ENCODE data around the gene TTLL5. TPM values are rescaled to one million over a fixed set of nuclear protein-coding genes. Genes with fewer than 3 reads are reported as not detected.

Gene TTLL5
- total and polyA plus RNA-seq, 7 donors, result 4.6 to 17.2 (median 9.1) TPM

DNA sequence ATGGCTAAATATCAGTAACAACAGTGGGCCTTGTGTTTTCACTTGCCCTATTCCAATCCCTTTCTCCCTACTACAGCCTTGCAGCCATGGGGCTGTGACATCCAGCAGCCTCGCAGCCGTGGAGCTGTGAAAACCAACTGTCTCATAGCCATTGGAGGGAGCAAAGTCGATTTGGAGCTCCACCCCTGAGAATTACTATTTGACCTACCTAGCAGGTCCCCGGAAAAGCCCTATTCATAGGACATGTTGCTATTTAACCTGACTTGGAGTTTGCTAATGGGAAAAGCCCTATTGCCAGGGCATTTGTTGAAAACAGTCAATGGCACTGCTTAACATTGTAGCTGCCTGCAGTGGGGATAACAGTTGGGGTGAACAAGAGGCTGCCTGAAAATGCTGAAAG lies 33.6 kb upstream of the TTLL5 start:
- ATAC-seq, result no peak
- H3K9me3 ChIP-seq, result no peaks in the 10 kb centered on the region
- H3K36me3 ChIP-seq (ENCODE audit: insufficient read depth in 1 of 2, low read depth in 1 of 2), result no peaks in the 10 kb centered on the region
- no peaks in the 10 kb centered on the region for H3K27me3 ChIP-seq (ENCODE audit: insufficient read depth in 3 of 3, low read length in 2 of 3)
- TF ChIP-seq, protein P1, sequence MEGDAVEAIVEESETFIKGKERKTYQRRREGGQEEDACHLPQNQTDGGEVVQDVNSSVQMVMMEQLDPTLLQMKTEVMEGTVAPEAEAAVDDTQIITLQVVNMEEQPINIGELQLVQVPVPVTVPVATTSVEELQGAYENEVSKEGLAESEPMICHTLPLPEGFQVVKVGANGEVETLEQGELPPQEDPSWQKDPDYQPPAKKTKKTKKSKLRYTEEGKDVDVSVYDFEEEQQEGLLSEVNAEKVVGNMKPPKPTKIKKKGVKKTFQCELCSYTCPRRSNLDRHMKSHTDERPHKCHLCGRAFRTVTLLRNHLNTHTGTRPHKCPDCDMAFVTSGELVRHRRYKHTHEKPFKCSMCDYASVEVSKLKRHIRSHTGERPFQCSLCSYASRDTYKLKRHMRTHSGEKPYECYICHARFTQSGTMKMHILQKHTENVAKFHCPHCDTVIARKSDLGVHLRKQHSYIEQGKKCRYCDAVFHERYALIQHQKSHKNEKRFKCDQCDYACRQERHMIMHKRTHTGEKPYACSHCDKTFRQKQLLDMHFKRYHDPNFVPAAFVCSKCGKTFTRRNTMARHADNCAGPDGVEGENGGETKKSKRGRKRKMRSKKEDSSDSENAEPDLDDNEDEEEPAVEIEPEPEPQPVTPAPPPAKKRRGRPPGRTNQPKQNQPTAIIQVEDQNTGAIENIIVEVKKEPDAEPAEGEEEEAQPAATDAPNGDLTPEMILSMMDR (IDR thresholded peaks at IDR 0.05), result no peak
- intact Hi-C loops (cut with DNase I), result no loop called here
- no peak for DNase-seq
- H3K27ac ChIP-seq, result no peak overlapping the region
- H3K4me1 ChIP-seq, result no peaks in the 10 kb centered on the region
- H3K4me3 ChIP-seq, result no peak overlapping the region
- WGBS, 3 donors, result 76 to 85% (median 78%) methylated on average over 4 of the region's 4 CpGs

DNA sequence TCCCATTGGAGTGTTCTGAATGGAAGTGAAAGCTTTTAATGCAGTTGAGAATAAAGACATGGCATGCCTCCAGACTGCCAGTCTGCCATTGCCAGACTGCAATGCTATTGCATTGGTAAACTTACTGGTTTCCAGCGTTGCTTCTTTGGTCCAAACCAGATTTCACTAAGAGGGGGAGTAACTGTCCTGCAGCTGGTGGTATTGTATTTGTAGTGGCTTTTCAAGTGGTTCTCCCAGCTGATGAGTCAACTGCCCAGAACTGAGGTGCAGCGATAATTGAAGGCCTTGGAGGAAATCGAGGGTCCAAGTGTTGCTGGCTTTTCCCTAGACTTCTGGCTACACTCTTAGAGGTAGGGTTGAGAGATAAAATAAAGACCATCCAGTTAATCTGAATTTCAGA lies 32.2 kb upstream of the TTLL5 start:
- H3K9me3 ChIP-seq, result no peaks in the 10 kb centered on the region
- no peaks in the 10 kb centered on the region for H3K4me1 ChIP-seq
- H3K27me3 ChIP-seq (ENCODE audit: insufficient read depth in 3 of 3, low read length in 2 of 3), result no peaks in the 10 kb centered on the region
- no peak overlapping the region for H3K4me3 ChIP-seq
- TF ChIP-seq, protein P1 (IDR thresholded peaks at IDR 0.05), result no peak
- no peak for DNase-seq
- H3K27ac ChIP-seq, result no peak overlapping the region
- no peak for ATAC-seq
- intact Hi-C loops (cut with DNase I), result no loop called here
- WGBS, 3 donors, result 83 to 91% (median 88%) methylated on average over 3 of the region's 3 CpGs
- no peaks in the 10 kb centered on the region for H3K36me3 ChIP-seq (ENCODE audit: insufficient read depth in 1 of 2, low read depth in 1 of 2)

DNA sequence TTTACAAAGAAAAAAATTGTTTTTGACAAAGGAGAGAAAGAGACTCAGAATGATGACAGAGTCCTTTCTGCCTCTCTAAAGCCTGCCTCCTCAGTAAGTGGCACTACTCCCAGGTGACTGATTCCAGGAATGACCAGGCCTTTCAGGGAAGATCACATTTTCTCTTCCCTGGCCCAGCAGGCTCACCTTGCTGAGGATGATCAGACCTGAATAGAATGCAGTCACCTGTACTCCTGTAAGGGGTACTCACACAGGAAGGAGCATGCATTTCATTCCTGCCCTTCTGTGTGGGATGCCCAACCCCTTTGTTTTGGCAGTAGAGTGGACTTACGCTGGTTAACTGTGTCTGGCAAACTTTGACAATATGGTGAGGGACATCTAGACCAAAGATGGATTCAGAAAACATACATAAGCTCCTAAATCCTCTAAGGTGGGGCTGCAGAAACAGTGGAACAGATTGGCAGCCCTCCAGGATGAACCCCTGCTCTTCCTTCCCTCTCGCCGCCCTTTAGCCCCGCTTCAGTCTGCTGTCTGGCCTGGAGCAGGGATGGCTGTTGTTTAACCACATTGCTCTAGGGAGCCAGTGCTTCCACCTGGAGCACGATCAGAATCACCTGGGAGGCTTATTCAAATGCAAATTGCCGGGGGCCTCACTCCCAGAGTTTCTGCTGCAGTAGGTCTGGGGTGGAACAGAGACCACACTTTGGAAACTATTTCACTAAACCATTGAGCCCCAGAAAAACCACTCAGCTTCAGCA lies 30.2 kb upstream of the TTLL5 start:
- intact Hi-C loops (cut with DNase I), result no loop called here
- peaks cover 0 to 5% of the 10 kb centered on the region in 2 donors for H3K36me3 ChIP-seq (ENCODE audit: insufficient read depth in 1 of 2, low read depth in 1 of 2)

GRCh38 chr14:75631453-75631831 lies 29.6 kb upstream of the TTLL5 start:
- TF ChIP-seq, protein P1 (IDR thresholded peaks at IDR 0.05), result no peak
- WGBS, 3 donors, result 57 to 62% (median 60%) methylated on average over 5 of the region's 5 CpGs
- Histone ChIP-seq H3K4me3 (no peak overlapping the region), H3K4me1 (no peaks in the 10 kb centered on the region), H3K27me3 (ENCODE audit: insufficient read depth in 3 of 3, low read length in 2 of 3) (no peaks in the 10 kb centered on the region), H3K36me3 (ENCODE audit: insufficient read depth in 1 of 2, low read depth in 1 of 2) (peaks cover 0 to 5% of the 10 kb centered on the region in 2 donors), H3K9me3 (no peaks in the 10 kb centered on the region), H3K27ac (no peak overlapping the region)
- intact Hi-C loops (cut with DNase I), result no loop called here
- ATAC-seq (no peak), DNase-seq (no peak)

More for the DNA sequence above, 30.2 kb upstream of the TTLL5 start:
- Histone ChIP-seq H3K27ac (no peak overlapping the region), H3K27me3 (ENCODE audit: insufficient read depth in 3 of 3, low read length in 2 of 3) (no peaks in the 10 kb centered on the region), H3K4me1 (no peaks in the 10 kb centered on the region), H3K4me3 (no peak overlapping the region), H3K9me3 (no peaks in the 10 kb centered on the region)
- TF ChIP-seq, protein P1 (IDR thresholded peaks at IDR 0.05), result no peak
- 82 to 89% (median 84%) methylated on average over 6 of the region's 6 CpGs for WGBS, 3 donors
- DNase-seq, result no peak
- no peak for ATAC-seq

GRCh38 chr14:75634848-75635247 lies 26.2 kb upstream of the TTLL5 start:
- no peaks in the 10 kb centered on the region for H3K27me3 ChIP-seq (ENCODE audit: insufficient read depth in 3 of 3, low read length in 2 of 3)
- DNase-seq, result no peak
- H3K36me3 ChIP-seq (ENCODE audit: insufficient read depth in 1 of 2, low read depth in 1 of 2), result peaks cover 0 to 5% of the 10 kb centered on the region in 2 donors
- no peak overlapping the region for H3K4me3 ChIP-seq
- H3K27ac ChIP-seq, result no peak overlapping the region
- TF ChIP-seq, protein P1 (IDR thresholded peaks at IDR 0.05), result no peak
- no peak for ATAC-seq
- intact Hi-C loops (cut with DNase I), result no loop called here
- no peaks in the 10 kb centered on the region for H3K4me1 ChIP-seq
- WGBS, 3 donors, result 87 to 90% (median 87%) methylated on average over 5 of the region's 5 CpGs
- no peaks in the 10 kb centered on the region for H3K9me3 ChIP-seq
